Cerebellar cortex (tissue), 1 donor: ENCODE measurements around the gene ASB13.

Source experiments
- DNase-seq: peaks from one replicate; pipeline ENCODE4 v3.0.0-alpha.2; 2015; ENCODE audit warnings: low spot score

ASB13 gene

DNA sequence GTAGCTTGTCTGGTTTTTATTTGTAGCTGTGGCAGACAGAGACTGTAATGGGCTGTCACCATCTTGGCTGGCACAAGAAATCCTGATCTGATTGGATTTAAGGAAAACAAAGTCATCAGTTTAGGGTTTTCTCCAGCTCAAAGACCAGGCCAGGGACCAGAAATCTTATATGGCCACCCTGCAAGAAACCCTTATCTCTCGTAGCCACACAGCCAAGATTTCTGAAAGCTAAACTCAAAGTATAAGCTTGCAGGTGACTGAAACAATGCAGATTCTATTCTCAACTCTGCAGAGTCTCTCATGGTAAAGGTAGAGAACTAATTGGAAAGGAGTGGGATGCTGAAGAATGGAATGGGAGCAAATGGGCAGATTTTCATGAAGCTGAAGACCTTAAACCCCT, 3.2 kb upstream of the ASB13 start:
- DNase-seq: no peak

DNA sequence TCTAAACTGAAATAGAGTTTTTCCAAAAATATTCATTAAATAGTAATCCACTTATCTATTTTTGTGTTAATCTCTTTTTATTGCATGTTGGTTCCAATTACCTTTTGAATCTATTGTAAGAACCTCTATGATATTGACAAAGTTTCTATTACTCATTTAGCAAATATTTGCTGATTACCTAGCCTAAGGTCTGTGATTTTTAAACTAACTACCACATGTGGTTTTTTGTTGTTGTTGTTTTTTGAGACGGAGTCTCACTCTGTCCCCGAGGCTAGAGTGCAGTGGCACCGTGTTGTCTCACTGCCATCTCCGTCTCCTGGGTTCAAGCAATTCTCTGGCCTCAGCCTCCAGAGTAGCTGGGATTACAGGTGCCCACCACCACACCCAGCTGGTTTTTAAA, 2.0 kb upstream of the ASB13 start:
- no peak for DNase-seq

DNA sequence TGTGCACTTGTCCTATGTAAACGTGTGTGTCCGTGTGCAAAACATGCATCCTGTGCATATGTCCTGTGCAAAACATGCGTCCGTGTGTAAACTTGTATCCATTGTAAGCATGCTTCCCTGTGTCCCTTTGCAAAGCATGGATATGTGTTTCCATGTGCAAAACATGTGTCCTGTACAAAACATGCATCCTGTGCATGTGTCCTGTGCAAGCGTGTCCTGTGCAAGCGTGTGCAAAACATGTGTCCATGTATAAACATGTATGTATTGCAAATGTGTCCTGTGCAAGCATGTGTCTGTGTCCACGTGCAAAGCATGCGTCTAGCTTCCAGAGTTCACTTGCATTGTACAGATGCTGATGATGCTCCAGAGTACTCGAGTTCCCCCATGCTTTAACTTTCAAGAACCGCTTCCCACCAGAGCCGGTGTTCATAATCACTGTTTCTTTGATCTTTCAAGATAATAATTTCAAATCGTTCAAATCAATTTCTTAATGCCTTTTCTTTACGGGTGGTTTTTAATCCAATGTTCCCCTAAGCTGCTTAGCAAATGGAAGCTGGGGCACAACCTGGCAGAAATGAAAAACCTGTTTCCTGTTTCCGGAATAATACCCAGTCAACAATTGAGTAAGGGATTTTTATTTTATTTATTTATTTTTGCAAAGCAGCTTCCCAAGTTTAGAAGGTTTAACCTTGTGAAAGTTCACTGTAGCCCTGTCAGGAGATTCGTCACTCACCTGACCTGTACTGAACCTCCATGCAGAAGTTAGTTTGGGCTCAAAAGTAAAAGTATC, 641 bp upstream of the ASB13 start:
- DNase-seq: peak; percentile 17

- peak; percentile 39 for DNase-seq
Observed at GRCh38 chr10:5665373-5666007, 905 bp downstream of the ASB13 start.

DNA sequence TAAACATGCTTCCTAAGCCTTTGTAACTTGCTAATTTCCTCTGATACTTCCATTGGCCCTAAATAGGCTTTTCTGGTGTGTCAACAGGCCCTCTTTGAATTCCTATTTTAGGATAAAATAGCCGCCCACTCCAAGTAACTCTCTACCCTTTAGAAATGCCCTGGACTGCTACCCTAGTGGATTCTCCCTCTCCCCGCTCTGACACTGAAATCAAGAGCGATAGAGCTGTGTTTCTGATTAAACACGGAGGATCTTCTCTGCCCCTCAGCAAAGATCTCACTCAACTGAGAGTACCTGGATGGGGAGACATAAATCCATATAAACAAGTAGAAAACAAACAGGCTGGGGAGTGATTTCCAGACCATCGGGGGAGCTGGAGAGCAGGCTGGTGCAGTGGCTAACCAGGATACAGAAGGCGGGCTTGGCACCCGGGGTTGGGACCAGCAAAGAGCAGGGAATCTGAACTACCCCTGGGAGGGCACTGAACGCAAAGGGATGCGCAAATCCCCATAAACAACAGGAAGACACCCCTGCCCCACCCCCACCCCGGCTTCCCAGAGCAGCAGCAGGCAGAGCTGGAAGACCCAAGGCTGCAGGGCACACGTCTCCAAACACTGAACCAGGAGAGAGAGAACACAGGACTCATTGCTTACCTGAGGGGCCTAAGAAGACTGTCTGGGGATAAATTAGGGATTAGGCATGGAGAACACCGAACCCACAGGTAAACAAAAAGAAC, 2.5 kb downstream of the ASB13 start:
- DNase-seq: peak; percentile 14

GRCh38 chr10:5662708-5663579, 3.5 kb downstream of the ASB13 start:
- DNase-seq: no peak

DNA sequence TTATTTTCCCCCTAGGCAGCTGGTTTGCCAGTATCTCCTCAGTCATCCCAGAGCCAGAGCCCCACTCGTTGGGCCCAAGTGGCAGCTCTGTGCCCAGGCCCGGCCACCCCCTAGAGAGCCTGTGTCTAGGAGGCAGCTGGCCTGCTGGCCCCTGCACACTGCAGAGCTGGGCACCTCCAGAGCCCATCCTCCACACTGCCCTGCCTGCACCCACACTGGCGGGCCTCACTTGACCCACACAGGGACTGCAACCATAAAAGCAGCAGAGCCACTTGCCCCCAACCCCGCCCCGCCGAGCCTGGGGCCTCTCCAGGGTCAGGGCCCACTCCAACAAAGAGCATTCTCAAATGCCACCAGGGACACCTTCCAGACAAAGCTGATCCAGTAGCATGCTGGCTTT, 5.4 kb downstream of the ASB13 start:
- DNase-seq: no peak

DNA sequence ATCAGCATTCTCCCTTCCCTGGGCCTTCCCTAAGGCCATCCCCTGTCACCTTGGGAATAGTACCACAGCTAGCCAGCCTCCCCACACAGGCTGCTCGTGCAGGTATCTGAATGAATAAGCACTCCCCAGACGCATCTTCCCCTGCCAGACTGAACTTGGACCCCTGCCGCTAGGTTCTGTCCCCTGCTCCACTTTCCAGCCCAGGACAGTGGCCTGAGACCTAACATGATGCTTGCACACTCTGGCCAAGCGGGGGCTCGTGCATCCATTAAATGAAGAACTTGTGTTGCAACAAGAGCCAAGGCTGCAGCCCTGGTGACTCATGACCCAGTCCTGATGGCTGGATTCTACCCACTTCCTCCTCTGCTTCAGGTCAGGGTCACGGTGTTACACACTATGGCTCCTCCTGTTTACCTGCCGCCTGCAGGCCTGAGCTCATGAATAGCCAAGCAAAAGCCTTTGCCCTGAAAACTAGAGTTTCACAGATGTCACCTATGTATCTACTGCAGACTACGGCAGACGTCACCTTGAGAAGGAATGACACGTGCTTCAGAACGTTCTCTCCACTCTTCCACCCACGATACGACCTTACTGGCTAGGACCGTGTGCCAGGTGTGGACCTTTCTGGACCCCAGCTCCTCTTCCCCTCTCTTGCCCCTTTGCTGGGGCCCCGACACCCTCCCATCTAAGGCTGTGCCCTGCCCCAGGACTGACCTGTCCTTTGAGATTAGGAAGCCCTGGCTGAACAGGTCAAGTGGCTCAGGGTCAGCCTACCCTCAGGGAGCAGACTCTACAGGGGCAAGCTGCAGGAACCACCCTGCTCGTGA, 6.5 kb downstream of the ASB13 start:
- DNase-seq: peak; percentile 19

DNA sequence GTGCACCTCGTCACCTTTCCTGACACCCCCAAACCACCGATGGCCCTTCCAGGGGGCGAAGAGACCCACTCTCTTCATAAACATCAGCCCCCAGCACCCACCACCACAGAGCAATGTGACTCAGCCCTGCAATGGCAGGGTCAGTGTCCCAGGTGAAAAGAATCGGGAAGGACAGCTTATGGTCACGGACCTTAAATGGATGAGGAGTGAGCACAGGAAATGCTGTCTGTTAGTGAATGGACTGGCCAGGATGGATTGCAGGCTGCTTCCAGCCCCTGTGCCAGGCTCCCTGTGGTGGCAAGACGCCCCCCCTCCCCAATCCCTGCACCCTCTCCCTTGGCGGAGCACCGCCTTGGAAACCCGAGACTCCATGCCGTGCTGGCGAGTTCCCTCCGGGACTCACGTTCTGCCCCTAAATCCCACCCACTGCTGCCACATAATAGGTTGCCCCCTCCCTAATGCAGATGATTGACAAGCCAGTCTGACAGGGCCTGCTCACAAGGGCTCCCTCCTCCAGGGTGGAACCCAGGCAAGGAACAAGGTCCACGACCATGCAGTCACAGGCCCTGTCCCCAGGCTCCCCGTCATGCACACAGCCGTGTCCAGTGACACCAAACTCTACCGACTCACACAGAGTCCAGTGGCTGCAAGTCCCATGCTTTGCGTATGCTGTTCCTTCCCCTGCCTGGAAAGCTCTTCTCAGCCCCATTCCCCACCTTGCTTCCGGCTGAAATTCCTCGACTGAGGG, 7.3 kb downstream of the ASB13 start:
- DNase-seq: no peak

DNA sequence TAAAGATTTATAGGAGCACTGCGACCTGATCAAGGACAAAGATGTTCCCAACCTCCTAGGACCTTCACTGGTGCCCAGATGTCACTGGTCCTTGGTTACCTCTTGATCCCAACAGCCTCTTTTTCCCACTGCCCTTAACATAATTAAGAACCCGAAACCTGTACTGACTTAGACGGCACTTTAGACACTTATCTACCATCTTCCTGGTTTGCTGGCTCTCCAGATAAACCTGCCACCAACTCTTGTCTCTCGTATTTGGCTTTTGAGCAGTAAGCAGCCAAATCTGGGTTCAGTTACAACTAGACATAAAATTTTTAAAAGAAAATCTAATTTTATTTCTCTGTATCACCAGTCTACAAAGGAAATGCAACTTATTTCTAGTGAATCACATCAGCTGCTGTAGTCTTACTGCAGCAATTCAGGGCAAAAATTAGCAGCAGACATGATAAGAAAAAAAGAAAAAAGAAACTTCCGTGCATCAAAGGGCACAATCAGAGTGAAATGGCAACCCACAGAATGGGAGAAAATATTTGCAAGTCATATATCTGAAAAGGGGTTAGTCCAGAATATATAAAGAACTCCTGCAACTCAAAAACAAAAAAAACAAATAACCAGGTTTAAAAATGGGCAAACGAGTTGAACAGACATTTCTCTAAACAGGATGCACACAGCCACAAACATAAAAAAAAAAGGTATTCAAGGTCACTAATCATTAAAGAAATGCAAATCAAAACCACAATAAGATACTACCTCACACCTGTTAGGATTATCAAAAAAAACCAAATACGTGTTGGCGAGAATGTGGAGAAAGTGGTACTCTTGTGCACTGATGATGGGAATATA, 9.4 kb downstream of the ASB13 start:
- no peak for DNase-seq

- no peak for DNase-seq
Observed at GRCh38 chr10:5655121-5655520, 11.3 kb downstream of the ASB13 start.

GRCh38 chr10:5654218-5654755, 12.1 kb downstream of the ASB13 start:
- DNase-seq: no peak

DNA sequence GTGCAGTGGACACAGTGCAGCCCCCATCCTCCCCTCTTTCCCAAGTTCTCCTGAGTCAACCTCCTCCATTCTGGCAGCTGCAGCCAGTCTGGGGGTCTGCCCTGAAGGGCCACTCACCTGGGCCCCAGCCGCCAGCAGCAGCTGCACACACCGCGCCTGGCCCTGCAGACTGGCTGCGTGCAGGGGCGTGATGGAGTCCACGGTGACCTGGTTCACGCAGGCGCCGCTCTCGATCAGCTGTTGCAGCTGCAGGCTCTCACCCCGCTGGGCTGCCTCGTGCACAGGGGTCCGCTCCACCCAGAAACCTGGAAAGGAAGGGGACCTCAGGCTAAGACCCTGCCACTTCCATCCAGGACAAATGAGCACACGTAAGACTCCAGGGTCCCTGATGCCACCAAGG, 13.6 kb downstream of the ASB13 start:
- no peak for DNase-seq

GRCh38 chr10:5651388-5651764, 15.0 kb downstream of the ASB13 start:
- DNase-seq: no peak

GRCh38 chr10:5650664-5651387, 15.6 kb downstream of the ASB13 start:
- no peak for DNase-seq

- no peak for DNase-seq
Observed at GRCh38 chr10:5649746-5650145, 16.6 kb downstream of the ASB13 start.

GRCh38 chr10:5648494-5649457, 17.6 kb downstream of the ASB13 start:
- DNase-seq: no peak
